HG03520 (cell line): ENCODE measurements around the gene JOSD1.
A peak's percentile ranks its signal among the peaks of the same experiment; 100 is the strongest.

Experiments used
- ATAC-seq: cut with Tn5 transposase; IDR thresholded peaks from one replicate; pipeline ENCODE4 v1.9.1; 2021; ENCODE audit warnings: mild to moderate bottlenecking, moderate library complexity; ENCODE audit not compliant: unreplicated experiment

The JOSD1 gene

GRCh38 chr22:38700789-38701628, at the start of gene JOSD1:
Gene JOSD1, minus strand, starts transcription at chr22:38700943. Its CDS starts 956 bp downstream, at chr22:38699987.
- ATAC-seq = peak; percentile 35

DNA sequence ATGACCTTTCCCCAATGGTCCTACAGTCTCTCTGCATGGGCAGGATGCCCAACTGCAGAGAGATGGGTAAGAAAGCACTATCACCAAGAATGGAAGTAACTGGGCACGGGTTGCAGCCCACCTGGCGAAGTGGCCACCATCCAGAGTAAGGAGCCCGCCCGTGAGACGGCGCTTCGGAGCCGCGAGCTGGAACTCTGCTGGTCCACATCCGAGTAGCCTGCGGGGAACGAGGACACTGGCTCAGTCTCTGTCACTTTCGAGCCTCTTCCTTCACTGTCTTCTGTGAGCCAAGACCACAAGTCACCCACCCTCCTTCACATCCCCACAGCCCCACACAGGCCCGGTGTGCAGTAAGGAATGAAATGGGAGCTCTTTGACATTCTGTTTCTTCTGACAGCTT, 49.4 kb upstream of the JOSD1 start:
- ATAC-seq = no peak

GRCh38 chr22:38748487-38749136, 47.9 kb upstream of the JOSD1 start:
- ATAC-seq = no peak

DNA sequence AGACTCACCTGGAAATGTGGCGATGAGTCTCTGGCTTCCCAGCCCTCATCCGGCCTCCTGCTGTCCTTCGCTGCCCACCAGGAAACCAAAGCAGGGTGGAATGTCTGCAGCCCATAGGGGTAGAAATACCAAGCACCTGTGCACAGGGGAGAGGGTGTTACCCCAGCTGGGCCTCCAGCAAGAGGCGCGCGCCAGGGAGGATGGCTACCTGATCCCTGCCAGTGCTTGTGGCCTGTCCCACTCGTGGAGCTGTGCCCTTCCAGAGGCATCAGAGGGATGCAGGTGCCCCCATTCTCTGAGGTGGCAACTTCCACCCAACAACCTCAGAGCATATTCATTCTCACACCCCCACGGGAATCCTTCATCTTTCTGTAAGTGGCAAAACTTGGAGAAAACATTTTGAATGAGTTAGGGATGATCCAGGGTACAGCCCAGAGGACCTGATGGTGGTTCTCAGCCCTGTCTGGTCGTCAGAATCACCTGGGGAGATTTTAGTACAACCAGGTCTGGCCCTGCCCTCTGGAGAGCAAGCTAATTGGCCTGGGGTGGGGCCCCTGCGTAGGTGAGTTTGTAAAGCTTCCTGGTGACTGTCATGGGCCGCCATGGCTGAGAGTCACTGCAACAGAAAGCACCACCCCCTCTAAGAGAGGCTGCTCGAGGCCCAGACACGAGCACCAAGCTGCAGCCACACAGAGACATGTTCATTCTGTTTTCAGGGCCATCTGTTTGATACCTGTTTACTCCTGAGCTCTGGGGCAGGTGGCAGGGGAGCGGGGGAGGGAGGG, 45.1 kb upstream of the JOSD1 start:
- ATAC-seq = no peak

GRCh38 chr22:38744981-38745380, 44.2 kb upstream of the JOSD1 start:
- ATAC-seq = no peak

DNA sequence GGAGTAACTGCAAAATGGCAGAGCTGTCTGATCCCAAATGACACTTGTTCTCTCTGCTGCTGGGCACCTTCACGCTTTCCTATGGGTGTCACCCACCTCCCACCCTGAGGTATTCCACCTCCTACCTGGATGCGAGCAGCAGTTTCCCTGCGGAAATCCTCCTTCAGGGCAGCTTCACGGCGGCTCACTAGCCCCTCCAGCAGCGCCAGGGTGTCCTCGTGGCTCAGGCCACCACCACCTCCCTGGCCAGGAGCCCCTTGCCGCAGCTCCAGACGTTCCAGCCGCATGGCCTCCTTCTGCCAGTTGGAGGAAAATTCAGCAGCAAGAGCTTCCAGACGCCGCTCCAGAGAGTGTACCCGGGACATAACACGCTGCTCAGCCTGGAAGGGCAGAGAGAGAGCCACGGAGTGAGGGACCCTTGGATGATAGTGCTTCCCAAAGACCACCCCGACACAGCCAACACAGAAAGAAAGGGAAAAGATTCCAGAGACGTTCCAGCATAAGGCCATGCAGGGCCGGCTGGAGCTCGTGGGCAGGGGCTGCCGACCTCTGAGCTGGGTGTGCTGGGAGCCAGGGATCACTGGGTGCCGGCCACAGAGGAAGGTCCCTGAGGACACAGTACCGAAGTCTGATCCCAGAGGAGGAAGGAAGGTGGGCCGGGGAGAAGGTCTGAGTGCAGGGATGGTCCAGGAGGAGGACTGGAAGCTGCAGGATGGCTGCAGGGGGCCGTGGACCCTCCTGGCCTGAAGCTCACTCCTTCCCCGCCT, 41.6 kb upstream of the JOSD1 start:
- no peak for ATAC-seq

- no peak for ATAC-seq
Observed at GRCh38 chr22:38741576-38741975, 40.8 kb upstream of the JOSD1 start.

- no peak for ATAC-seq
Observed at GRCh38 chr22:38741166-38741565, 40.4 kb upstream of the JOSD1 start.

- no peak for ATAC-seq
Observed at GRCh38 chr22:38740754-38741153, 40.0 kb upstream of the JOSD1 start.

DNA sequence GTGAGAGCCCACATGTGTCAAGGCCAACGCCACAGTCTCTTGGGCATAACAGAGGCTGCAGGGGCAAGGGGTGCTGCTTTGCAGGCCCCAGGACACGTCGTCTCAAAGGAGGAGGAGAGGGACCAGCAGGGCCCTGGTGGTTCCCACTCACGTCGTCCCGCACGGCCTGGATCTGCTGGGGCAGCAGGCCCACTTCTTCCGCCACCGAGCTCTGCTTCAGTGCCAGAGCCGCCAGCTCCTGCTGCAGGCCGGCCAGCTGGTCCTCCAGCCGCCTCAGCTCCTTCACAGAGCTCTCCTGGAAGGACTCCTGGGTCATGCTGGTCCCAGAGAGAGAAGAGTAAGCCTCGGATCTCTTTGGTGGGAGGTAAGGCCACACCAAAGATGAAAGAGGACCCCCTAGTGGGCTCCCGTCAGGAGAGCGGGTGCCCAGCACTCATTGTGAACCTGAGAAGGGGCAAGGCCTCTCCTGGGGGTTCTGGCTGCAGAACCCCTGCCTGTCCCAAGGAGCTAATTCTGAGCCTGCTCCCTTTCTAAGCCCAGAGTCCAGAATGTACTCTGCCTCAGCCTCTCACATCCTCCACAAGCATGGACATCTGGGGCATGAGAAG, 39.5 kb upstream of the JOSD1 start:
- ATAC-seq = no peak

- no peak for ATAC-seq
Observed at GRCh38 chr22:38739300-38740055, 38.7 kb upstream of the JOSD1 start.

DNA sequence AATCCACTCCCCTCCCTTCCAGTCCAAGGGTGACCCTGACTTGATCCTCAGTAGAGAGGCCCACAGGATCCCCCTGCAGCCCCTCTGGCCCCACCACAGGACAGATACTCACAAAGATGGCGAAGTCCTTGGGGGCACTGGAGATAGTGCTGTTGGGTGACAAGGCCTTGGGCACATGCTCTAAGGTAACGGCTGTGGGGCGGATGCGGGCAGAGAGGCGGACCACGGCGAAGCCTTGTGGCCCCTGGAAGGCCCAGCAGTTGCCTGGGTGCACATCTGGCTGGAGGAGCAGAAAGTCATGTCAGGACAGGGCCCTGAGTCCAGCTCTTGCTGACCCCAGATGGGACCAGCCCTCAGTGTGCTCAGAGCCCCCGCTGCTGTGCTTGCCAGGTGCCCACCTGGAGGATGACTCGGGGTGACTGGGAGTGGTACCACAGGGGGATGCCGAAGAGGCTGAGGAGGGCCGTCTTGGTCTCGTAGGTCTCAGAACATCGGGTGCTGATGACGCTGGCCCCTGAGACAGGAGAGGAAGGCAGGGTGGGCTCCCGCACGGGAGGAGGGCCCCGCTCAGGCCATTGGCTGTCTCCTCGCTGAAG, 37.8 kb upstream of the JOSD1 start:
- no peak for ATAC-seq

DNA sequence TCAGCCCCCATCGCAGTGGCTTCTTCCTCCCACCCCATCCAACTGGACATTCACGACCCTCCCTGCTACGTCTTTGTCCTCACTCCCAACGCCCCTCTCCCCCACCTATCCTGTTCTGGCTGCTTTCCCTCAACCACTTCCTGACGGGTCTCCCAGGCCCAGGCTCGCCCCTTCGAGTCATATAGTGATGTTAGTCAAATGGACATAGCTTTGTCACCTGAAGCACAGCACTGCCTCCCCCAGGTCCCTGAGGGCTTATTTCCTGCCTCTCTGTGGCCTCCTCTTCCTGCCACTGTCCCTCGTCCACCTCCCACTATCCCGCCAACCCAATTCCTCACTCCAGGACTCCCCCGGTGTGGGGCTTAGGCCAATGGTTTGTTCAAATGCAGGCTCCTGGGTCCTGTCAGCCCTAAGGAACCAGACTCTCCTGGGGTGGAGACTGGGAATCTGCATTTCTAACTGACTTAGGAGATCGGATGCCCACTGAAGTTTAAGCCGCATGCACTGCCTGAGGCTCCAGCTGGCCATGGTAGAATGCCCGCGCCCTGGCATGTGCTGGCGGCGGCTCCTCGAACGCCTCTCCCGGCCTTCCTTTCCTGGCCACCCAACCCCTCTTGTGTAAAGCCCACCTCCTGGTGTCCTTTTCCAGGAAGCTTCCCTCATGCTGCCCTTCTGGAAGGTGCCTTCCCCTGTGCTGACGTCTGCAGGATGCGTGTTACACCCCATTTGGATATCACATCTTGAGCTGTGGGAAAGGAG, 36.7 kb upstream of the JOSD1 start:
- ATAC-seq = no peak

DNA sequence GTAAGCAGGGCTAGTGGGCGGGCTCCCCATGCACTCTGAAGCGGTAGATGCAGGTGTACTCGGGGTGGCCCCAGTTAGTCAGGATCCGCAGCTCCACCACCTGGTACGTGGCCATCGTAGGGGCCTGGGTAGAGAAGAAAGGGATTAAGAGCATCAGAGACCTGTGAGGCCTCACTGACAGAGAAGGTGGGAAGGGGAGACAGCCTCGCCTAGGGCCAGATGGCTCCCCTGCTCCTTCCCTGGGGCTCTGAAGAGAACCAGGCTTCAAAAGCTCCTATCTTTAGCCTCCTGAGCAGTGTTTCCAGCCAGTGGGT, 35.5 kb upstream of the JOSD1 start:
- ATAC-seq = no peak

DNA sequence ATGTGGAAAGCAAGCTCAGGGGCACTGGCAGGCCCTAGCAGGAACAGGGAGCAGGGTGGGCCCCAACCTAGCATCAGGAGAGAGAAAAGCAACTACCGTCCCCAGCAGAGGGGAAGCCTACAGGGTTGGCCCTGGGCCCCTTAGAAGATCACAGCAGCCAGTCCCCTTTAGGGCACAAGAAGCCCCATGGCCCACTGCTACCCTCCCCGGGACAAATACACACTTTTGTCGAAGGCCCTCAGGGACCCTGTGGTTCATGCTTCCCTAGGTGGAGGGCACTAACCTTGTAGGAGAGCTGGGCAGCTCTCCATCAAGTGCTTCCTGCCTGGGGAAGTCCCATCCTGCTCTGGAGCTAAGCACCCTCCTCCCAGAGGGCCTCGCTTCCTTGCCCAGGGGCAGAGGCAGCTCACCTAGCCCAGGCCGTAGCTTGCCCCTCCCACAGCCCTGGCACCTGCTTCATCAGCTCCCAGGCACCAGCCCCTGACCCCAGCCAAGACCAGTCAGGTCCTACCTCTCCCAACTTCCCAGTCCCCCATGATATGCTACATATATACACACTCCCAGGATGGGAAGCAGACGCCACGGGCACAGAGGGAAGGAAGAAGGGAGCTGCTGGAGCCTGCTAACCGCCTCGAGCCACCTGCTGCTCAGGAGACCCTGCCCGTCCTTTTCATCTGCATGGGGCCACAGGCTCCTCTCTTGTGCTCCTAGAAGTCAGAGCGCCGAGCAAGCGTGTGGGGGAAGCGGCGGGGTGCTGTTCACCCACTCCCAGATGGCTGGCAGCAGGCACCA, 34.9 kb upstream of the JOSD1 start:
- no peak for ATAC-seq

- ATAC-seq = no peak
Observed at GRCh38 chr22:38735126-38735464, 34.4 kb upstream of the JOSD1 start.

- ATAC-seq = no peak
Observed at GRCh38 chr22:38734421-38735100, 33.8 kb upstream of the JOSD1 start.
